Heart right ventricle (tissue), 16 donors: ENCODE results near the gene SERPINE2. TPM values are rescaled to one million over a fixed set of nuclear protein-coding genes. Genes with fewer than 3 reads are reported as not detected.
"Not testable (repeated sequence)": the region's sequence is repeated elsewhere in the genome, so short reads cannot be mapped to it uniquely, and the experiment has no call there.

ENCODE experiments used
- ATAC-seq, 8 donors: fragments of 200-7000 bp; cut with Tn5 transposase; one replicate each; pipeline ENCODE4 v1.9.1; 2020; ENCODE audit warnings: mild to moderate bottlenecking in 8 of 8, moderate library complexity in 8 of 8, moderate number of reproducible peaks in 1 of 8
- DNase-seq, 2 donors: peaks; one replicate each; pipeline ENCODE4 v3.0.0-alpha.2; 2020
- H3K27ac ChIP-seq, 10 donors: fragments of 200-600 bp; sonication (generic) in 2 of 10; one replicate each; pipeline versions ENCODE4 v1.5.0 to v1.8.0; 2020 to 2022; ENCODE audit warnings: mild to moderate bottlenecking in 3 of 10
- H3K27me3 ChIP-seq, 7 donors: fragments of 200-600 bp; one replicate each; pipeline ENCODE4 v1.8.0; 2021 to 2022; ENCODE audit warnings: mild to moderate bottlenecking in 2 of 7
- H3K36me3 ChIP-seq, 9 donors: fragments of 200-600 bp; sonication (generic) in 1 of 9; one replicate each; pipeline versions ENCODE4 v1.5.0 to v1.8.0; 2020 to 2022; ENCODE audit warnings: mild to moderate bottlenecking in 2 of 9
- H3K4me1 ChIP-seq, 9 donors: fragments of 200-600 bp; sonication (generic) in 1 of 9; one replicate each; pipeline versions ENCODE4 v1.5.0 to v1.8.0; 2020 to 2022; ENCODE audit warnings: mild to moderate bottlenecking in 4 of 9
- H3K4me3 ChIP-seq, 10 donors: fragments of 200-600 bp; sonication (generic) in 2 of 10; one replicate each; pipeline versions ENCODE4 v1.5.0 to v1.8.0; 2020 to 2022; ENCODE audit warnings: mild to moderate bottlenecking in 7 of 10, moderate library complexity in 2 of 10
- H3K9me3 ChIP-seq, 11 donors: fragments of 200-600 bp in 10 of 11; sonication (generic) in 2 of 11; one replicate each; pipeline versions ENCODE4 v1.5.0 to v1.8.0; 2013 to 2022; ENCODE audit warnings: mild to moderate bottlenecking in 2 of 11, control low read depth in 1 of 11, moderate library complexity in 1 of 11
- CTCF ChIP-seq, 9 donors: fragments of 200-600 bp; sonication (generic) in 2 of 9; IDR thresholded peaks; one replicate each; pipeline versions ENCODE4 v1.5.0 to v1.8.0; 2021 to 2022; ENCODE audit warnings: antibody characterized with exemption in 9 of 9, mild to moderate bottlenecking in 5 of 9, moderate library complexity in 1 of 9
- WGBS, 2 donors: extraction: QIAGEN DNeasy Blood & Tissue Kit; methylation state at CpG; one replicate each; pipeline ENCODE4 v1.1.7; 2013; ENCODE audit warnings: inconsistent platforms in 1 of 2; 5-methylcytosine and 5-hydroxymethylcytosine counted together
- intact Hi-C, 10 donors: fragments of 100-400 bp; cut with DNase I; formaldehyde crosslinking; loops; one replicate each; pipeline versions ENCODE4 v1.11.1 to v1.14.2; 2022
- polyA plus RNA-seq, 2 donors: library from polyadenylated mRNA; stranded (reverse); fragments of 200-250 nt; gene quantifications; one replicate each; pipeline ENCODE4 v1.2.3, GENCODE V29; 2013
- total RNA-seq, 10 donors: library from RNA; stranded (reverse); fragmentation: NEBNext Ultra II Directional in 3 of 10; extraction: Animal tissue kit (Norgen Biotek cat#: 25700) in 3 of 10; gene quantifications; one replicate each; pipeline versions ENCODE4 v1.2.1 to v1.2.4, GENCODE V29; 2021 to 2023
- donor health status: Arrhythmogenic right ventricular cardiomyopathy.
- donor health status: ischemic (EF 13 %, LVEDD 7.1; RV severe dilation, severe dysfunction).
- donor health status: healthy with polysubstance abuse.
- donor health status: DM: no; HTN: yes; CAD: no.
- donor health status: DM: no; HTN: no; CAD: no.
- donor health status: ischemic (EF 25% LVEDD 6.9; RV normal size, moderate dysfunction).
- donor health status: ischemic (EF 25% LVEDD 5.7; RV mildly dilated, moderate dysfunction).
- donor health status: healthy.
- donor health status: DM: yes; HTN: yes; CAD: no.
- donor health status: Ischemic cardiomyopathy.
- donor health status: ischemic (EF 35%, LVEDD 5.7; RV mildly dilated, moderate dysfunction).
- donor health status: nonischemic (EF 11% LVEDD 7.7; RV severe dilation, severe dysfunction).
- donor health status: DM: yes; HTN: yes; CAD: no.
- donor health status: PGD.
- donor health status: ischemic (EF 29% LVEDD 5.4; RV normal size, mild dysfunction).
- donor health status: nonischemic (EF 23%, LVEDD 6.1; RV moderate dilation, normal function).

SERPINE2 gene
- total and polyA plus RNA-seq, 12 donors: 5.3 to 56.6 (median 19.7) TPM

GRCh38 chr2:223943135-223943534 is 96.0 kb downstream of the SERPINE2 start:
- DNase-seq (no peak), ATAC-seq (no peak)
- Histone ChIP-seq H3K27ac (peak overlapping the region in 9 of 10 donors; percentile 35 to 99 (median 97)), H3K4me3 (peak overlapping the region in 9 of 10 donors; percentile 76 to 100 (median 97)), H3K4me1 (peaks cover 8 to 58% (median 39%) of the 10 kb centered on the region in 9 donors), H3K9me3 (peaks cover 0 to 11% (median 0%) of the 10 kb centered on the region in 11 donors), H3K36me3 (no peaks in the 10 kb centered on the region), H3K27me3 (no peaks in the 10 kb centered on the region)
- intact Hi-C loops: loop anchor here in 1 of 10 donors (5.0 kb wide), 1 partner anchor 36 kb away; no protein-coding TSS in a partner anchor
- no peak for TF ChIP-seq CTCF (IDR thresholded peaks at IDR 0.05)
- WGBS, 2 donors: 51 to 75% methylated on average over 1 of the region's 1 CpG

- DNase-seq (no peak), ATAC-seq (no peak)
- Histone ChIP-seq H3K27me3 (no peaks in the 10 kb centered on the region), H3K4me3 (no peak overlapping the region), H3K27ac (peak overlapping the region in 1 of 10 donors; percentile 53), H3K36me3 (no peaks in the 10 kb centered on the region), H3K9me3 (peaks cover 0 to 11% (median 0%) of the 10 kb centered on the region in 11 donors), H3K4me1 (peaks cover 10 to 73% (median 53%) of the 10 kb centered on the region in 9 donors)
- intact Hi-C loops: loop anchor here in 1 of 10 donors (5.0 kb wide), 1 partner anchor 34 kb away; no protein-coding TSS in a partner anchor
- WGBS, 2 donors: 63 to 71% methylated on average over 12 of the region's 12 CpGs
- no peak for TF ChIP-seq CTCF (IDR thresholded peaks at IDR 0.05)
Observed at GRCh38 chr2:223941579-223942277, 97.4 kb downstream of the SERPINE2 start.

- H3K27me3 ChIP-seq, H3K36me3 ChIP-seq, DNase-seq, ATAC-seq, intact Hi-C loops, H3K27ac ChIP-seq, H3K4me3 ChIP-seq: not testable (repeated sequence)
- Histone ChIP-seq H3K4me1 (peaks cover 10 to 86% (median 65%) of the 10 kb centered on the region in 9 donors), H3K9me3 (peaks cover 0 to 11% (median 0%) of the 10 kb centered on the region in 11 donors)
- WGBS, 2 donors: 54 to 57% methylated on average over 2 of the region's 2 CpGs
Observed at GRCh38 chr2:223939438-223939837, 99.6 kb downstream of the SERPINE2 start.

GRCh38 chr2:223937535-223937934 is 101.6 kb downstream of the SERPINE2 start:
- H3K4me3 ChIP-seq: no peak overlapping the region
- DNase-seq (no peak), ATAC-seq (peak in 4 of 8 donors; percentile 24 to 64 (median 52))
- H3K9me3 ChIP-seq: peaks cover 0 to 11% (median 0%) of the 10 kb centered on the region in 11 donors
- no peaks in the 10 kb centered on the region for H3K36me3 ChIP-seq
- H3K27ac ChIP-seq: peak overlapping the region in 5 of 10 donors; percentile 1 to 28 (median 17)
- 0 to 36% methylated on average over 1 of the region's 1 CpG for WGBS, 2 donors
- TF ChIP-seq CTCF (IDR thresholded peaks at IDR 0.05): no peak
- no peaks in the 10 kb centered on the region for H3K27me3 ChIP-seq
- intact Hi-C loops: no loop called here
- peaks cover 9 to 90% (median 69%) of the 10 kb centered on the region in 9 donors for H3K4me1 ChIP-seq
